GM06990 (cell line): ENCODE measurements around the gene GOLGA6L9.
"Not testable (repeated sequence)": the region's sequence is repeated elsewhere in the genome, so short reads cannot be mapped to it uniquely, and the experiment has no call there.

ENCODE experiments used
- DNase-seq: peaks from one replicate; pipeline ENCODE4 v3.0.0-alpha.2; 2011; ENCODE audit not compliant: insufficient read length; ENCODE audit errors: extremely low read depth
- H3K27me3 ChIP-seq: replicated peaks from 2 replicates; pipeline ENCODE4 v1.6.0; 2011; ENCODE audit warnings: low read length; ENCODE audit not compliant: control insufficient read depth, insufficient read depth
- H3K36me3 ChIP-seq: 2 replicates; pipeline ENCODE4 v1.5.1; 2011; ENCODE audit warnings: low read length; ENCODE audit not compliant: control insufficient read depth, insufficient read depth
- H3K4me3 ChIP-seq: replicated peaks from 2 replicates; pipeline ENCODE4 v1.5.1; 2011; ENCODE audit warnings: low read depth, mild to moderate bottlenecking, control low read depth, low read length
- TF ChIP-seq, protein P1 (sequence below): IDR thresholded peaks from 2 replicates; pipeline ENCODE4 v1.5.1; 2011; ENCODE audit warnings: low read length, control low read depth, mild to moderate bottlenecking, inconsistent platforms; ENCODE audit not compliant: insufficient read depth, poor library complexity, severe bottlenecking

GOLGA6L9 gene

GRCh38 chr15:82429693-82430092 is at the start of gene GOLGA6L9:
GOLGA6L9 (plus strand) TSS chr15:82429816; CDS start chr15:82430080, 264 bp downstream.
- not testable (repeated sequence) for H3K27me3 ChIP-seq, H3K4me3 ChIP-seq, H3K36me3 ChIP-seq, DNase-seq

- not testable (repeated sequence) for DNase-seq, H3K4me3 ChIP-seq, H3K27me3 ChIP-seq, H3K36me3 ChIP-seq
These were observed 48.2 kb upstream of the GOLGA6L9 start for GRCh38 chr15:82381330-82381955.

GRCh38 chr15:82387209-82387608 is 42.4 kb upstream of the GOLGA6L9 start:
- H3K4me3 ChIP-seq, H3K27me3 ChIP-seq, H3K36me3 ChIP-seq, DNase-seq: not testable (repeated sequence)

DNA sequence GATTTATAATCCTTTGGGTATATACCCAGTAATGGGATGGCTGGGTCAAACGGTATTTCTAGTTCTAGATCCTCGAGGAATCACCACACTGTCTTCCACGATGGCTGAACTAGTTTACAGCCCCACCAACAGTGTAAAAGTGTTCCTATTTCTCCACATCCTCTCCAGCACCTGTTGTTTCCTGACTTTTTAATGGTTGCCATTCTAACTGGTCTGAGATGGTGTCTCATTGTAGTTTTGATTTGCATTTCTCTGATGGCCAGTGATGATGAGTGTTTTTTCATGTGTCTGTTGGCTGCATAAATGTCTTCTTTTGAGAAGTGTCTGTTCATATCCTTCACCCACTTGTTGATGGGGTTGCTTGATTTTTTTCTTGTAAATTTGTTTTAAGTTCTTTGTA is 39.5 kb upstream of the GOLGA6L9 start:
- not testable (repeated sequence) for H3K4me3 ChIP-seq, H3K27me3 ChIP-seq, H3K36me3 ChIP-seq, DNase-seq

- not testable (repeated sequence) for H3K4me3 ChIP-seq, H3K36me3 ChIP-seq, DNase-seq, H3K27me3 ChIP-seq
These were observed 37.5 kb upstream of the GOLGA6L9 start for GRCh38 chr15:82392077-82392476.

DNA sequence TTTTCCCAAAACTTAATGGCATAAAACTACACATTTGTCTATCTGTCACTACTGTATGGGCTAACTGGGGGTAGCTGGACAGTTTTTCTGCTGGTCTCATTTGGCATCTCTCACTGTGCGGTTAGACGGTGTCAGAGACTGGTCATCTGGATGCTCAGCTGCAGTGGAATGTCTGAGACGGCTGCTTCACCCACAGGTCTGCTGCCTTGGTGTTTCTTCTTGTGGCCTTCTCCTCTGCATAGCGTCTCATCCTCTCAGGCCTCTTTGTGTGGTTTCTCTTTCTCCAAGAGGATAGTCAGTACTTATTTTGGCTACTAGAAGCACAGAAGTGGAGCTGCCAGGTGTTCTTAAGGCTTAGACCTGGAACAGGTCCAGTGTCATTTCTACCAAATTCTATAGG is 35.9 kb upstream of the GOLGA6L9 start:
- no peaks in the 10 kb centered on the region for H3K27me3 ChIP-seq
- no peak for DNase-seq
- TF ChIP-seq, protein P1, sequence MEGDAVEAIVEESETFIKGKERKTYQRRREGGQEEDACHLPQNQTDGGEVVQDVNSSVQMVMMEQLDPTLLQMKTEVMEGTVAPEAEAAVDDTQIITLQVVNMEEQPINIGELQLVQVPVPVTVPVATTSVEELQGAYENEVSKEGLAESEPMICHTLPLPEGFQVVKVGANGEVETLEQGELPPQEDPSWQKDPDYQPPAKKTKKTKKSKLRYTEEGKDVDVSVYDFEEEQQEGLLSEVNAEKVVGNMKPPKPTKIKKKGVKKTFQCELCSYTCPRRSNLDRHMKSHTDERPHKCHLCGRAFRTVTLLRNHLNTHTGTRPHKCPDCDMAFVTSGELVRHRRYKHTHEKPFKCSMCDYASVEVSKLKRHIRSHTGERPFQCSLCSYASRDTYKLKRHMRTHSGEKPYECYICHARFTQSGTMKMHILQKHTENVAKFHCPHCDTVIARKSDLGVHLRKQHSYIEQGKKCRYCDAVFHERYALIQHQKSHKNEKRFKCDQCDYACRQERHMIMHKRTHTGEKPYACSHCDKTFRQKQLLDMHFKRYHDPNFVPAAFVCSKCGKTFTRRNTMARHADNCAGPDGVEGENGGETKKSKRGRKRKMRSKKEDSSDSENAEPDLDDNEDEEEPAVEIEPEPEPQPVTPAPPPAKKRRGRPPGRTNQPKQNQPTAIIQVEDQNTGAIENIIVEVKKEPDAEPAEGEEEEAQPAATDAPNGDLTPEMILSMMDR = no peak

GRCh38 chr15:82395788-82396187 is 33.8 kb upstream of the GOLGA6L9 start:
- H3K4me3 ChIP-seq, H3K27me3 ChIP-seq, DNase-seq: not testable (repeated sequence)

More for the DNA sequence above, 35.9 kb upstream of the GOLGA6L9 start:
- no peaks in the 10 kb centered on the region for H3K36me3 ChIP-seq
- H3K4me3 ChIP-seq = no peak overlapping the region

GRCh38 chr15:82397817-82398216 is 31.8 kb upstream of the GOLGA6L9 start:
- no peak for DNase-seq
- H3K27me3 ChIP-seq = no peaks in the 10 kb centered on the region
- H3K4me3 ChIP-seq = no peak overlapping the region
- TF ChIP-seq, protein P1 = no peak
- H3K36me3 ChIP-seq = no peaks in the 10 kb centered on the region

More at GRCh38 chr15:82395788-82396187, 33.8 kb upstream of the GOLGA6L9 start:
- H3K36me3 ChIP-seq = not testable (repeated sequence)

DNA sequence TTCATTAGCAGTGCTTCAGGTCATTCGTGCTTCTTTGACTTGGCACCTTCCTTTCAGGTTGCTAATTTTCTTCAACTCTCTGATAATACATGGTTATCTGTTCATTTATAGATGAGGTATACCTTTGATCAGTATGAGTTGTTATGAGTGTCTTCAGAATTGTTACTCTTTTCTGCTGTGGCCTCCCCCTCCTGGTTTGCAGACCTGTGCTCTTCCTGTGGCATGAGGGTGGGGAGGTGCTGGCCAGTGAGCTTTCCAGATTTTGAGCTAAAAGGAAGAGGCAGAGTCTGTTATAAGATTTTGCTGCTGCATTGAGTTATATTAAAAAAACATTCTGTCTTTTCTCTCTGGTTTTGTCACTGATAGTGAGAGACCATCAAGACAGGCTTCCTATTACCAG is 30.8 kb upstream of the GOLGA6L9 start:
- DNase-seq = no peak
- H3K4me3 ChIP-seq = no peak overlapping the region
- no peaks in the 10 kb centered on the region for H3K36me3 ChIP-seq
- no peaks in the 10 kb centered on the region for H3K27me3 ChIP-seq
- TF ChIP-seq, protein P1 = no peak

- H3K4me3 ChIP-seq, DNase-seq, H3K36me3 ChIP-seq, H3K27me3 ChIP-seq: not testable (repeated sequence)
These were observed 30.1 kb upstream of the GOLGA6L9 start for GRCh38 chr15:82399366-82400103.

DNA sequence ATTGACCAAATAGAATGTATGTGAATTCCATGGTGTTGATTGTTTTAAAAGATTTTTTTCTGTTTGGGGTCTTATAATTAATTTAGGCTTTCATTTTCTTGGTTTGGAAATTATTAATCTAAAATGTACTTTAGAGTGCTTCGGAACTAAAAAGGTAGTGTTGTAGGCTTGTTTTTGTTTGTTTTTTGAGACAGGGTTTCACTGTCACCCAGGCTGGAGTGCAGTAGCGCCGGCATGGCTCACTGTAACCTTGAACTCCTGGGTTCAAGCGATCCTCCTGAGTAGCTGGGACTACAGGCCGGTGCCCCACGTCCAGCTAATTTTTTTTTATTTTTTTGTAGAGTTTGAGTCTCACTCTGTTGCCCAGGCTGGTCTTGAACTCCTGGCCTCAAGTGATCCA is 27.7 kb upstream of the GOLGA6L9 start:
- not testable (repeated sequence) for H3K4me3 ChIP-seq, H3K36me3 ChIP-seq, H3K27me3 ChIP-seq, DNase-seq
